K562 (cell line): ENCODE data around the gene AP3B1.

ENCODE experiments used
- CHD1 ChIP-seq: fragments of 200-600 bp; sonication (generic); IDR thresholded peaks from one replicate; pipeline ENCODE4 v1.6.1; 2012; ENCODE audit warnings: mild to moderate bottlenecking, moderate library complexity, low read length, inconsistent platforms
- JUN ChIP-seq, 2 experiments: sonication (generic) in 1 of 2; formaldehyde crosslinking in 1 of 2; IDR thresholded peaks; 2 replicates each; pipeline versions ENCODE4 v1.6.1 to v1.8.0; 2012 to 2022; ENCODE audit warnings: borderline replicate concordance in 2 of 2, mild to moderate bottlenecking in 2 of 2, improper control_type of control experiment in 1 of 2, low read depth in 1 of 2, low read length in 1 of 2, missing genetic modification reagents in 1 of 2
- MLX ChIP-seq, 2 experiments: fragments of 450-650 bp in 1 of 2; sonication (generic) in 1 of 2; formaldehyde crosslinking; conservative IDR thresholded peaks; 2 replicates each; pipeline versions ENCODE4 v1.4.0 to v1.8.1; 2020 to 2022; ENCODE audit warnings: mild to moderate bottlenecking in 1 of 2, missing genetic modification reagents in 1 of 2
- POLR2A ChIP-seq: fragments of 450-650 bp; conservative IDR thresholded peaks from 2 replicates; pipeline ENCODE4 v1.6.1; 2016
- POLR2AphosphoS2 ChIP-seq: IDR thresholded peaks from 2 replicates; pipeline ENCODE4 v1.6.1; 2012; ENCODE audit warnings: low read length, improper control_type of control experiment
- RBM22 ChIP-seq: fragments of 200-400 bp; formaldehyde crosslinking; IDR thresholded peaks from 2 replicates; pipeline ENCODE4 v1.6.1; 2018; ENCODE audit warnings: low read length, low read depth; ENCODE audit not compliant: poor library complexity, severe bottlenecking
- SIRT6 ChIP-seq: IDR thresholded peaks from one replicate; pipeline ENCODE4 v1.6.1; 2012; ENCODE audit warnings: low read depth, mild to moderate bottlenecking, control low read depth, inconsistent platforms, low read length, moderate library complexity
- ZNF124 ChIP-seq: sonication (generic); formaldehyde crosslinking; IDR thresholded peaks from 2 replicates; pipeline ENCODE4 v1.8.1; 2022; ENCODE audit warnings: missing genetic modification reagents
- ZNF431 ChIP-seq: sonication (generic); formaldehyde crosslinking; IDR thresholded peaks from 2 replicates; pipeline ENCODE4 v1.8.0; 2022; ENCODE audit warnings: mild to moderate bottlenecking, missing genetic modification reagents
- ZNF584 ChIP-seq: fragments of 200-800 bp; sonication (Bioruptor generic); IDR thresholded peaks from 2 replicates; pipeline ENCODE4 v1.6.1; 2016; ENCODE audit warnings: low read depth, mild to moderate bottlenecking, missing genetic modification characterization, missing compliant biosample characterization
- TF ChIP-seq, protein P1 (sequence below), 3 experiments: IDR thresholded peaks in 2 of 3; conservative IDR thresholded peaks in 1 of 3; 2 replicates each; pipeline ENCODE4 v1.5.1; 2011 to 2012; ENCODE audit warnings: low read length in 3 of 3, mild to moderate bottlenecking in 3 of 3, control low read depth in 2 of 3, improper control_type of control experiment in 1 of 3, inconsistent platforms in 1 of 3, low read depth in 1 of 3, mixed read lengths in 1 of 3, moderate library complexity in 1 of 3; ENCODE audit not compliant: insufficient read depth in 2 of 3
- TF ChIP-seq, protein P2 (sequence below), 2 experiments: fragments of 450-650 bp; IDR thresholded peaks; 2 replicates each; pipeline ENCODE4 v1.6.1; 2016; ENCODE audit warnings: mild to moderate bottlenecking in 2 of 2, borderline replicate concordance in 1 of 2, low read depth in 1 of 2, moderate library complexity in 1 of 2

DNA sequence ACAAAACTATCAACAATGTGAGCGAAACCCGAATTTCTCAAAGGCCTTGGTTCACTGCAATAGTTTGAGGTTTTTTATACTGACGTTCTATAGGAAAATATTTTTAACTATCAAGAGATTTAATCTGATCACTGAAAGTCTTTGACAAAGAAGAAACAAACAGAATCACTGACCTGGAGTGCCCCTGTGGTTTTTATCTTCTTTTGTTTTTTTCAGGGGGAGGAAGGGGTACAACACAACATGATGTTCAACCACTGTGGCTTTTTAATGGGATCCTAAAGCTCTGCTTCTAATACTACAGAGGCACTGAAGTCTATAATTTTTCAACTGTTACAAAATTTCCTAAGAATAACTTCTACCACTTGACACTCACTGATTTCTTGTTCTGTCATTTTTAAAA lies 185.9 kb downstream of the AP3B1 start:
- TF ChIP-seq MLX (CRISPR knock-in tag; conservative IDR thresholded peaks at IDR 0.05): no peak
- TF ChIP-seq, protein P1, sequence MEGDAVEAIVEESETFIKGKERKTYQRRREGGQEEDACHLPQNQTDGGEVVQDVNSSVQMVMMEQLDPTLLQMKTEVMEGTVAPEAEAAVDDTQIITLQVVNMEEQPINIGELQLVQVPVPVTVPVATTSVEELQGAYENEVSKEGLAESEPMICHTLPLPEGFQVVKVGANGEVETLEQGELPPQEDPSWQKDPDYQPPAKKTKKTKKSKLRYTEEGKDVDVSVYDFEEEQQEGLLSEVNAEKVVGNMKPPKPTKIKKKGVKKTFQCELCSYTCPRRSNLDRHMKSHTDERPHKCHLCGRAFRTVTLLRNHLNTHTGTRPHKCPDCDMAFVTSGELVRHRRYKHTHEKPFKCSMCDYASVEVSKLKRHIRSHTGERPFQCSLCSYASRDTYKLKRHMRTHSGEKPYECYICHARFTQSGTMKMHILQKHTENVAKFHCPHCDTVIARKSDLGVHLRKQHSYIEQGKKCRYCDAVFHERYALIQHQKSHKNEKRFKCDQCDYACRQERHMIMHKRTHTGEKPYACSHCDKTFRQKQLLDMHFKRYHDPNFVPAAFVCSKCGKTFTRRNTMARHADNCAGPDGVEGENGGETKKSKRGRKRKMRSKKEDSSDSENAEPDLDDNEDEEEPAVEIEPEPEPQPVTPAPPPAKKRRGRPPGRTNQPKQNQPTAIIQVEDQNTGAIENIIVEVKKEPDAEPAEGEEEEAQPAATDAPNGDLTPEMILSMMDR (IDR thresholded peaks at IDR 0.05 in 2 of 3, conservative IDR thresholded peaks at IDR 0.05 in 1 of 3; ENCODE audit: insufficient read depth in 2 of 3, low read depth in 1 of 3, low read length in 3 of 3): no peak
- no peak for TF ChIP-seq ZNF124 (CRISPR knock-in tag)
- no peak for TF ChIP-seq ZNF584 (CRISPR knock-in tag)
- TF ChIP-seq JUN (IDR thresholded peaks at IDR 0.05; ENCODE audit: borderline replicate concordance, low read depth, low read length): no peak
- no peak for TF ChIP-seq JUN (CRISPR knock-in tag; IDR thresholded peaks at IDR 0.05; ENCODE audit: borderline replicate concordance)
- no peak for TF ChIP-seq CHD1
- TF ChIP-seq, protein P2, sequence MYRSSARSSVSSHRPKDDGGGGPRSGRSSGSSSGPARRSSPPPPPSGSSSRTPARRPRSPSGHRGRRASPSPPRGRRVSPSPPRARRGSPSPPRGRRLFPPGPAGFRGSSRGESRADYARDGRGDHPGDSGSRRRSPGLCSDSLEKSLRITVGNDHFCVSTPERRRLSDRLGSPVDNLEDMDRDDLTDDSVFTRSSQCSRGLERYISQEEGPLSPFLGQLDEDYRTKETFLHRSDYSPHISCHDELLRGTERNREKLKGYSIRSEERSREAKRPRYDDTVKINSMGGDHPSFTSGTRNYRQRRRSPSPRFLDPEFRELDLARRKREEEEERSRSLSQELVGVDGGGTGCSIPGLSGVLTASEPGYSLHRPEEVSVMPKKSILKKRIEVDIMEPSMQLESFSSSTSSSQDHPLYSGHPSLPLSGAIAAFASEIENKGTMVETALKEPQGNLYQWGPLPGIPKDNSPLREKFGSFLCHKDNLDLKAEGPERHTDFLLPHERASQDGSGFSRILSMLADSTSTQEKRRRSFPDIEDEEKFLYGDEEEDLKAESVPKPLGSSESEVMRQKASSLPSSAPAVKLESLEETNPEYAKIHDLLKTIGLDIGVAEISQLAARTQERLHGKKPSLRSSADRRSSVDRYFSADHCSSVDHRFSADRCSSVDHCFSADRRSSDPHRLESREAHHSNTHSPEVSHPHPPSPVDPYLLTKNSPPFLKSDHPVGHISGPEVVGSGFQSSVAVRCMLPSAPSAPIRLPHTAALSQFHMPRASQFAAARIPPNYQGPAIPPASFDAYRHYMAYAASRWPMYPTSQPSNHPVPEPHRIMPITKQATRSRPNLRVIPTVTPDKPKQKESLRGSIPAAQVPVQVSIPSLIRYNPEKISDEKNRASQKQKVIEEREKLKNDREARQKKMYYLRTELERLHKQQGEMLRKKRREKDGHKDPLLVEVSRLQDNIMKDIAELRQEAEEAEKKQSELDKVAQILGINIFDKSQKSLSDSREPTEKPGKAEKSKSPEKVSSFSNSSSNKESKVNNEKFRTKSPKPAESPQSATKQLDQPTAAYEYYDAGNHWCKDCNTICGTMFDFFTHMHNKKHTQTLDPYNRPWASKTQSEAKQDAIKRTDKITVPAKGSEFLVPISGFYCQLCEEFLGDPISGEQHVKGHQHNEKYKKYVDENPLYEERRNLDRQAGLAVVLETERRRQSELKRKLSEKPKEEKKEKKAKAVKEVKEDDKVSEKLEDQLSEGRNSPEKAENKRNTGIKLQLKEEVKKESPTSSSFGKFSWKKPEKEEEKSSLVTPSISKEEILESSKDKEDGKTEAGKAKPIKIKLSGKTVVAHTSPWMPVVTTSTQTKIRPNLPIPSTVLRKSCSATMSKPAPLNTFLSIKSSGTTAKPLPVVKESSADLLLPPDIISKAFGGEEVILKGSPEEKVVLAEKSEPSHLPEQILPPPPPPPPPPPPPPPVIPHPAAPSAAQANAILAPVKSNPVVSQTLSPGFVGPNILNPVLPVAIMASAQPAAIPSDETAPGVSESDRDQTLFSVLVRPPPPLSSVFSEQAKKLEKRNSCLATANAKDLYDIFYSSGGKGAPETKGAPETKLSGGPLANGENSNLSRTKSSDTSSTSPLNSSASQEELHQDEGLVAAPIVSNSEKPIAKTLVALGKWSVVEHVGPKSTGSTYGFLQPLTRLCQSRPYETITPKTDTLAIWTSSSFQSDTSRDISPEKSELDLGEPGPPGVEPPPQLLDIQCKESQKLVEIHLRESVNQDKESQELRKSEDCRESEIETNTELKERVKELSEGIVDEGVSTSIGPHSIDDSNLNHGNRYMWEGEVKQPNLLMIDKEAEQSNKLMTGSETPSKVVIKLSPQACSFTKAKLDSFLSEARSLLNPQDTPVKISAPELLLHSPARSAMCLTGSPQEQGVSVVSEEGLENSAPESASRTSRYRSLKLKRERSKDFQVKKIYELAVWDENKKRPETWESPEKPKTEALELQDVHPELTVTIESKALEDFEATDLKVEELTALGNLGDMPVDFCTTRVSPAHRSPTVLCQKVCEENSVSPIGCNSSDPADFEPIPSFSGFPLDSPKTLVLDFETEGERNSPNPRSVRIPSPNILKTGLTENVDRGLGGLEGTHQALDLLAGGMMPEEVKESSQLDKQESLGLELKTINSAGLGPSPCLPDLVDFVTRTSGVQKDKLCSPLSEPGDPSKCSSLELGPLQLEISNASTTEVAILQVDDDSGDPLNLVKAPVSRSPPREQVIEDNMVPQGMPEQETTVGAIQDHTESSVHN (IDR thresholded peaks at IDR 0.05; ENCODE audit: borderline replicate concordance in 1 of 2, low read depth in 1 of 2): no peak
- no peak for TF ChIP-seq POLR2A
- TF ChIP-seq SIRT6: no peak
- TF ChIP-seq POLR2AphosphoS2: no peak
- TF ChIP-seq ZNF431 (CRISPR knock-in tag): no peak
- no peak for TF ChIP-seq RBM22
